Ramos (cell line): ENCODE results near the gene C19orf25.
"Not testable (repeated sequence)": the region's sequence is repeated elsewhere in the genome, so short reads cannot be mapped to it uniquely, and the experiment has no call there.

ENCODE experiments used
- in situ Hi-C: fragments of 300-500 bp; cut with MboI; formaldehyde crosslinking; loops from one replicate; pipeline ENCODE4 v1.14.3; 2022; ENCODE audit warnings: low sequenced_read_pairs; ENCODE audit not compliant: unreplicated experiment

Gene C19orf25

GRCh38 chr19:1451916-1452801, 26.9 kb downstream of the C19orf25 start:
- in situ Hi-C loops: no loop called here

DNA sequence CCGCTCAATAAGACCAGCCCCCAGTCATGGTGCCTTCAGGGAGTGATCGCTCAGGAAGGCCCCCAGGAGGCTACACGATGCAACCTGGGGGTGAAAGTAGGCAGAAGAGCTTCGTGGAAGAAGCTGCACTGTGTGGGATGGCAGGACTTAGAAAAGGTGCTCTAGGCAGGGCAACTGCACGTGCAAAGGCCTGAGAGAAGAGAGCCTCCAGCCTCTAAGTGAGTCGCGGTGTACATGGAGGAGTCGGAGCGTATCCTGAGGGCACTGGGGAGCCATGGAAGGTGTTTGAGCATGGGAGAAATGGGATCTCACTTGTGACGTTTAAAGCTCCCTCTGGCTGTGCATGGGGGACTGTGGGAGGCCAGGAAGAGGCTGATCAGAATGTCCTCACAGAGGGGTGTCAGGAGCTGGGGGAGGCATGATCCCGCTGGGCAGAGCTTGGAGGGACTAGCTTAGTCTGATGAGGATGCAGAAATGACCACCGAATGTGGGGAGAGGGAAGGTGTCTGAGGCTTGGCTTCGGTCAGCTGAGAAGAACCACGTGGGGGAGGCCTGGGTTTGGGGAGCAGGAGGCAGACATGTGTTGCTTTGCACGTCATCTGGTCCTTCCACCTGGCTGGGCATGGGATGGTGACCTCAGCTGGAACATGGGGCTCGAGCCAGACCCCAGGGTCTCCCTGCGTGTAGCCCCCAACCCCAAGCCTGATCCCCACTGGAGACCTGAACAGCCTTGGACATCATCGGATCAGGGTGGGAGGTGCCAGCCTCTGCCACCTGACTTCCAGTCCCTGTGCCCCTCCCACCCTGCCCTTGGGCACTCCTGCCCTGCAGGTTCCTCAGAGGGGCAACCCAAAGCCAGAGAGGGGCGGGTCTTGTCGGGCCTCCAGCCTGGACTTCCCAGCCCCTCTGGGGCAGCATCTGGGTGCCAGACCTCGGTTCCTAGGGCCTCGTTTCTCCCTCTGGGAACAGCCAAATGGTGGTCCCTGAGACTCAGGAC, 28.0 kb downstream of the C19orf25 start:
- in situ Hi-C loops: no loop called here

DNA sequence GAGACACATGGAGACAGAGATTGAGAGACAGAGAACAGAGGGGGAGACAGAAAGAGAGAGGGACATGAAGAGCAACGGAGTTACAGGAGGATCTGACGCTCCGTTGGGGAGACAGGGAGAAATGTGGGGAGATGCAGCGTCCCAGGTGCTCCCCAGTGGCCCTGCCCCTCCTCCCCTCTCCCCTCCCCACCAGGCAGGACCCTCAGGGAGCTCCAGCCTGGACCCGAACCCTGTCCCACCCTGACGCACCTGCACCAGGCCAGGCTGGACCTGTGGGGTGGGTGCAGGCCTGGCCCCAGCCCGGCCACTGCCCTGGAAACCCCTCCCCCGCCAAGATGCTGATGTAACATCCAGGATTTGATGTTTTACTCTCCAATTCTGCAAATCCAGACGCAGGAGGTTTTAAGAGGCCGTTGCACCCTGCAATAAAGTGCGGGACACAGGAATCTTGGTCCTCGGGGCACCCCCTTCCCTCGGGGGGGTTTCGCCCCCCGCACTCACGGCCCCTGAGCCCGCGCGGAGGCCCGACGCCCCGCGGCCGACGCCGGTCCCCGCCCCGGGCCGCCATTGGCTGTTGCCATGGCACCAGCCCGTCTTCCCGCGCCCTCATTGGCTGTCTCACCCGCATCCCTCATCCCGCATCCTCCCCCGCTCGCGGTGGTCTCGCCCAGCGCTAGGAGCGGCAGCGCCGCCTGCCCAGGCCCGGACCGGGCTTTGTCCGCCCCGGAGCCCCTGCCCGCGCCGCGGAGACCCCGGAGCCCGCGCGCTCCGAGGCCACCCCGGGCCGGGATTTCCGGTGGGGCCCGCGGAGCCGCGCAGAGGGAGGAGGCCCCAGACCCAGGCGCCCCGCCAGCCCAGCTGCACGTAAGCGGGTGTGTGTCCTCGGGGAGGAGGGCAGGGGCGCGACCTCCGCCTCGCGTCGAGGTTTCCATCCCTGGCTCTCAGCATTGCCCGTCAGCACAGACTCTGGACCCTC, 29.3 kb downstream of the C19orf25 start, which contains the start of gene APC2:
Gene APC2 (plus strand): TSS at position 655 of the 976 bp plus-strand sequence. CDS start 2,881 bp downstream, outside the sequence.
- in situ Hi-C loops: no loop called here

- in situ Hi-C loops: no loop called here
Measured at GRCh38 chr19:1447944-1448343, 31.1 kb downstream of the C19orf25 start.

DNA sequence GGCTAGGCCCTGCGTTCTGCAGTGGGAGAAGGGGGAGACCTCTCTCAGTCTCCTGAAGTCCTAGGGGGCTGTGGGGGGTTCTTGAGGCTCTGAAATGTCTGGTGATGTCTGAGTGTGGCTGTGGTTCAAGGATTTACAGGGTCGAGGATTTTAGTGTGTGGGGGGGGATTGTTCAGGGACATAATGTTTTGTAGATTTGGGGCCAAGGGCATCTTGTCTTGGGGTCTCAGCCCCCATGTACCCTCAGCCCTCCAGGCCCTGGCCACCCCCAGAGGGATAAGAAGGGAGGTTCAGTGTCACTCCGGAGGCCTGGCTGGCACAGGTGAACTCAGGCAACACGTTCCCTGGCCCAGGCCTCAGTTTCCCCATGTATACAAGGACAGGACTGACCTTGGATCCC, 31.5 kb downstream of the C19orf25 start:
- in situ Hi-C loops: no loop called here

DNA sequence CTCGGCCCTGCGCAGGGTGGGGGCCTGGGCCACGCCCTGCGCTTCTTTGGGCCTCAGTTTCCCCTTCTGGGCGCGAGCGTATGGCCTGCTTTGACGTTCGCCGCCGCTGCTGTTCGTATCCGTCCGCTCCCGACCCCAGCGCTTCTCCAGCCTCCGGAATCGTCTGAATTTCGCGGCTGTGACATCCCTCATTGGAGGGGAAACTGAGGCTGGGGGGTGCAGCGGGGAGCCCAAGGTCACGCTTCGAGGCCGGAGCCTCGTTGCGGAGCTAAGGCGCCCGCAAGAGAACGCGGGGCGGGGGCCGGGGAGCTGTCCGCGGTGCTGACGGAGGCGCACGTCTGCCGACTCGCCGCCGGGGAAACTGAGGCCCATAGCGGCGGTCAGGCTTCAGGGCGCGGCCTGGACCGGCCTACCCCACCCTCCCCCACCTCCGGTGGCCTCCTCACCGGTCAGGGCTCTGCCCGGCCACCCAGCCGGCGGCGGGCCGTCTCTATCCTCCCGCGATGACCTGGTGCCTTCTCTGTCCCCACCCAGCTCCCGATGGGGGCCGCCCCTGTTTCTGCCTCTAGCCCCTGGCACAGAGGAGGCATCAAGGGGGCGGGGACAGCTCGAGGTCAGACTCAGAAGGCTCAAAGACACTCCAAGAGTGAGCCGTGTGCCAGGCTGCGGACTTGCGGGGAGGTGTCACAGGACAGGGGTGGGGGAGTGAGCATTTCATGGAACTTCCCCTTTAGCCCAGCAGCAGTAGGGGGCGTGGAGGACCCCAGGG, 32.1 kb downstream of the C19orf25 start:
- in situ Hi-C loops: no loop called here

DNA sequence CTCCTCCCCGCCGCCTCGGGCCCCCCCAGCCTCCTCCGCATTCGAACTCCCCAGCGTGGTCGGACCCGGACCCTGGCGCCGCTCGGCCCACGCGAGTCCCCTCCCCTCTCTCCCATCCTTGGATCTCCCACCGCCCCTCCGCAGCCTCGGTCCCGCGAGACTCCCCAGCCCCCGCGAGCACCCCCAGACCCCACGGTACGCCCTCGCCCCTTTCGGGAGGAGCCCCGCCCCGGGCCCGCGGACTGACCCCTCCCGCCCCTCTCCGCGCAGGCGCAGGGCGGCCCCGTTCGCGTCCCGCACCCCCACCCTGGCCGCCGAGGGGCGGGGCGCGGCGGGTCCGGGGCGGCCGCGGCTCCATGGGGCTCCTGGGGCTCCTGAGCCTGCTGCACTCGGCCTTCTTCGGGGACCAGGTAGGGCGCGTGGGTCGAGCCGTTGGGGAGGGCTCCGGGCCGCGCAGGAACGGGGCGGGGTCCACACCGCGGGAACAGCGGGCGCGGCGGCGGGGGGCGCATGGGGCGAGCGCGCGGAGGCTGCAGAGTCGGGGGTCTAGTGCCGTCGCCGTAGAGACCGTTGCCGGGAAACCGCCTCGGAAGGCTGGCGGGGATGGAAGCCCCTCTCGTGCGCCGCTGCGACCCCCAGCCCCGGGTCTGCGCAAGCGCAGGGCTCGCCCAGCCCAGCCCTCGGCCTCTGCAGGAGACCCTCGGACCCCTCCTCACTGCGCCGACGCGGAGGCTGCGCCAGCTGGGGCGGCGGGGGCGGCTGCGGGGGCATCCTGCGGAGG, 32.9 kb downstream of the C19orf25 start:
- in situ Hi-C loops: no loop called here

GRCh38 chr19:1445185-1445931, 33.7 kb downstream of the C19orf25 start:
- in situ Hi-C loops: no loop called here

- in situ Hi-C loops: no loop called here
Measured at GRCh38 chr19:1441677-1442438, 37.2 kb downstream of the C19orf25 start.

- in situ Hi-C loops: no loop called here
Measured at GRCh38 chr19:1441022-1441426, 38.0 kb downstream of the C19orf25 start.

GRCh38 chr19:1440418-1440801, 38.6 kb downstream of the C19orf25 start:
- in situ Hi-C loops: no loop called here

DNA sequence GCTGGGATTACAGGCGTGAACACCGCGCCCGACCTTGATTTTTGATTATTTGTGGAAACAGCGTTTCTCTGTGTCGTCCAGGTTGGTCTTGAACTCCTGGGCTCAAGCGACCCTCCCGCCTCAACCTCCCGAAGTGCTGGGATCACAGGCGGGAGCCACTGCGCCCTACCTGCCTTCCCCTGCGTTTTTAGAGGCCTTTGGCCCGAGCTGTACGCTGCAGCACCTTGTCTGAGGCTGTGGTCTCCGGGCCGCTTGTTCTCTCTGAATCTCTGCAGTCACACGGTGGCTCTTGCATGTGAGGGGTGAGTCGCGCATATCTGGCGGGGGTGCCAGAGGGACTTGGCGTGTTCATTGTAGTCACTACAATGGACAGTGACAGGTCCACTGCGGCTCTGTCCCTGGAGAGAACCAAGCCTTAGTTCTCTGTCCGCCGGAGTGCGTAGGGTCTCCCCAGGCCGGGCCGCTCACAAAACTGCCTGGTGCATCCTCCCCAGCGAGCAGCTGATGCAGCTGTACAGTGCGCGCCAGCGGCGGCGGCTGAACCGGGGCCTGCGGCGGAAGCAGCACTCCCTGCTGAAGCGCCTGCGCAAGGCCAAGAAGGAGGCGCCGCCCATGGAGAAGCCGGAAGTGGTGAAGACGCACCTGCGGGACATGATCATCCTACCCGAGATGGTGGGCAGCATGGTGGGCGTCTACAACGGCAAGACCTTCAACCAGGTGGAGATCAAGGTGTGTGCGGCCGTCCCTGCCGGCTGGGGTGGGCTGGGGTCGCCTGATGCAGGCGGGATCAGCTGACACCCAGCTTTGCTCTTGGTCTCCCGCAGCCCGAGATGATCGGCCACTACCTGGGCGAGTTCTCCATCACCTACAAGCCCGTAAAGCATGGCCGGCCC, 39.2 kb downstream of the C19orf25 start:
- in situ Hi-C loops: not testable (repeated sequence)

DNA sequence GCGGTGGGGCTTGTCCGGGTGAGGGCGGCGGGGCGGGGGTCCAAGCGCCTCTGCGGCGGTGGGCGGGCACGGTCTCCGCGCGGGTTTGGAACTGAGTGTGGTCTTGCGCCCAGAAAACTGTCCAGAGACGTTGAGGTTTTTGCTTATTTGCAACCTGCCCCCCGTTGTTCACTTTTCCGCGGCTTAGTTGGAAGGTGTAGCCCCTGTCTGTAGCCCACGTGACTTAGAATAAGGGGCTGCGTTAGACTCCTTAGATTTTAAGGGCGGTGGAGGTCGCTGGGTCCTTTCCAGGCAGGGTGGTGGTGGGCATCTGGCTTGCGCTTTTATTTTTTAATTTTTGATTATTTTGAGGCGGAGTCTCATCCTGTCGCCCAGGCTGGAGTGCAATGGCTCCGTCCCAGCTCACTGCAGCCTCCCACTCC, 40.1 kb downstream of the C19orf25 start:
- in situ Hi-C loops: no loop called here

GRCh38 chr19:1438035-1438932, 40.7 kb downstream of the C19orf25 start, which contains the start of gene RPS15:
Gene RPS15 (plus strand): TSS chr19:1438396. CDS start chr19:1438426, 30 bp downstream.
- in situ Hi-C loops: no loop called here

GRCh38 chr19:1437609-1438008, 41.4 kb downstream of the C19orf25 start:
- in situ Hi-C loops: no loop called here
